NB4 (cell line): Measurements from ENCODE around the gene FSCN2.

ENCODE experiments used
- DNase-seq: peaks from one replicate; pipeline ENCODE4 v3.0.0; 2010; ENCODE audit warnings: low read depth
- H3K4me3 ChIP-seq: one replicate; pipeline ENCODE4 v1.5.1; 2011; ENCODE audit warnings: mild to moderate bottlenecking, low read depth, low read length, moderate library complexity
- CTCF ChIP-seq: IDR thresholded peaks from one replicate; pipeline ENCODE4 v1.5.1; 2012; ENCODE audit warnings: low read depth, low read length
- MAX ChIP-seq: IDR thresholded peaks from 2 replicates; pipeline ENCODE4 v1.6.1; 2011; ENCODE audit warnings: low read depth, low read length
- MYC ChIP-seq: IDR thresholded peaks from 2 replicates; pipeline ENCODE4 v1.6.1; 2011; ENCODE audit warnings: low read depth, low read length
- POLR2A ChIP-seq: IDR thresholded peaks from 2 replicates; pipeline ENCODE4 v1.6.1; 2011; ENCODE audit warnings: mild to moderate bottlenecking; ENCODE audit not compliant: insufficient read length; ENCODE audit errors: extremely low read depth

Gene FSCN2

GRCh38 chr17:81578038-81578441 is 49.9 kb downstream of the FSCN2 start:
- no peak overlapping the region for H3K4me3 ChIP-seq
- TF ChIP-seq CTCF: no peak
- TF ChIP-seq POLR2A: no peak
- no peak for TF ChIP-seq MAX
- TF ChIP-seq MYC: no peak
- no peak for DNase-seq

GRCh38 chr17:81578561-81579225 is 50.5 kb downstream of the FSCN2 start:
- H3K4me3 ChIP-seq: no peak overlapping the region
- TF ChIP-seq CTCF (no peak), MYC (no peak), MAX (no peak), POLR2A (no peak)
- no peak for DNase-seq

GRCh38 chr17:81579298-81579697 is 51.1 kb downstream of the FSCN2 start:
- no peak overlapping the region for H3K4me3 ChIP-seq
- DNase-seq: no peak
- no peak for TF ChIP-seq POLR2A
- TF ChIP-seq CTCF: no peak
- TF ChIP-seq MAX: no peak
- TF ChIP-seq MYC: no peak

- no peak for DNase-seq
- no peak overlapping the region for H3K4me3 ChIP-seq
- TF ChIP-seq MYC (no peak), MAX (no peak), CTCF (no peak), POLR2A (no peak)
Observed at GRCh38 chr17:81579821-81580321, 51.7 kb downstream of the FSCN2 start.

- no peak for TF ChIP-seq CTCF
- no peak for TF ChIP-seq POLR2A
- TF ChIP-seq MAX: no peak
- no peak for TF ChIP-seq MYC
- no peak overlapping the region for H3K4me3 ChIP-seq
- DNase-seq: no peak
Observed at GRCh38 chr17:81580481-81580880, 52.3 kb downstream of the FSCN2 start.
